Measurements from ENCODE around the gene KLHL15.

DNA sequence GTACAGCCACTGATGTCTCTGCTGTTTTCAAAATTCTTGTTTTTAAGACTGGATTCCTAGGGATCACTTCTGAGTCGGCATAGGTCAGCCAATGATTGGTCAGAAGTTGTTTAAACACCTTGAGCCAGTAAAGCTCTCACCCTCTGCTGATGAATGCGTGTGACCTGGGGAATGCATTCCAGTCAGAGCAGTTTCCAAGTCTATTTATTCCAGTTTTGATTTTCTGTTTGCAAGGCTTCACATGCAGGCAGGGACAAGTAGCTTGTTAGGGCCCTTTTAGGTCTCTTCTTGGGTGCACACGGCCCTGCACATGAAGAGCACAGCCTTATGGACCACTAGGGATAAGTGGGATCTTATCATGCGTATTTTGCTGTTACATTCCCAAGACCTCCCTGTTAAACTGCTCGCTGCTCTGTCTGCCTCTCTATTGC lies 47.0 kb downstream of the KLHL15 start:
- TF ChIP-seq, protein P1, sequence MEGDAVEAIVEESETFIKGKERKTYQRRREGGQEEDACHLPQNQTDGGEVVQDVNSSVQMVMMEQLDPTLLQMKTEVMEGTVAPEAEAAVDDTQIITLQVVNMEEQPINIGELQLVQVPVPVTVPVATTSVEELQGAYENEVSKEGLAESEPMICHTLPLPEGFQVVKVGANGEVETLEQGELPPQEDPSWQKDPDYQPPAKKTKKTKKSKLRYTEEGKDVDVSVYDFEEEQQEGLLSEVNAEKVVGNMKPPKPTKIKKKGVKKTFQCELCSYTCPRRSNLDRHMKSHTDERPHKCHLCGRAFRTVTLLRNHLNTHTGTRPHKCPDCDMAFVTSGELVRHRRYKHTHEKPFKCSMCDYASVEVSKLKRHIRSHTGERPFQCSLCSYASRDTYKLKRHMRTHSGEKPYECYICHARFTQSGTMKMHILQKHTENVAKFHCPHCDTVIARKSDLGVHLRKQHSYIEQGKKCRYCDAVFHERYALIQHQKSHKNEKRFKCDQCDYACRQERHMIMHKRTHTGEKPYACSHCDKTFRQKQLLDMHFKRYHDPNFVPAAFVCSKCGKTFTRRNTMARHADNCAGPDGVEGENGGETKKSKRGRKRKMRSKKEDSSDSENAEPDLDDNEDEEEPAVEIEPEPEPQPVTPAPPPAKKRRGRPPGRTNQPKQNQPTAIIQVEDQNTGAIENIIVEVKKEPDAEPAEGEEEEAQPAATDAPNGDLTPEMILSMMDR (IDR thresholded peaks at IDR 0.05; ENCODE audit: low read depth, low read length) = no peak
- TF ChIP-seq POLR2A (IDR thresholded peaks at IDR 0.05; ENCODE audit: extremely low read depth, insufficient read length) = no peak
- TF ChIP-seq, protein P2, sequence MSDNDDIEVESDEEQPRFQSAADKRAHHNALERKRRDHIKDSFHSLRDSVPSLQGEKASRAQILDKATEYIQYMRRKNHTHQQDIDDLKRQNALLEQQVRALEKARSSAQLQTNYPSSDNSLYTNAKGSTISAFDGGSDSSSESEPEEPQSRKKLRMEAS (IDR thresholded peaks at IDR 0.05; ENCODE audit: low read depth, low read length) = no peak
